Activated effector memory CD4-positive, alpha-beta T cell treated with anti-CD3 and anti-CD28 coated beads, Interleukin-2, amount 50 U/mL, for 16 hours (primary cell): ENCODE measurements around the gene XIRP2.

Experiments used
- DNase-seq: peaks from one replicate; pipeline ENCODE4 v3.0.0-alpha.2; 2020

XIRP2 gene

GRCh38 chr2:167136879-167137596 is 248.8 kb downstream of the XIRP2 start:
- no peak for DNase-seq

DNA sequence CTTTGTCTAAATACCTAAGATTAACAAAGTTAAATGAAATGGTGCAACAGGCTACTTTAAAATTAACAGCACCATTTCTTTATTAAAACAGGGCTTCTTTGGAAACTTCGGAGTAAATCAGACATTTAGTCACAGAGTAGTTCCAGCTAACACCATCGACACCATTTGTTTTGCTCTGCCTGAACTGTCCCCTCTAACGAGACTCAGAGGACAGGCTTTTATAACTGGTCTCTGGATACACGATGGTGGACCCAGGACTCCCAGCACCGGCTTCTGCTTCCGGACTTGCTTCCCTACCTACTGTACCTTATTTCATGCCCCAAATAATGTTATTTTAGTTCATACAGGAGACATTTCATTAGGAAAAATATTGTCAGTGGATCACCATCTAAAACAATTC is 252.1 kb downstream of the XIRP2 start:
- DNase-seq = no peak

- DNase-seq = no peak
Measured at GRCh38 chr2:167140767-167141166, 252.5 kb downstream of the XIRP2 start.

DNA sequence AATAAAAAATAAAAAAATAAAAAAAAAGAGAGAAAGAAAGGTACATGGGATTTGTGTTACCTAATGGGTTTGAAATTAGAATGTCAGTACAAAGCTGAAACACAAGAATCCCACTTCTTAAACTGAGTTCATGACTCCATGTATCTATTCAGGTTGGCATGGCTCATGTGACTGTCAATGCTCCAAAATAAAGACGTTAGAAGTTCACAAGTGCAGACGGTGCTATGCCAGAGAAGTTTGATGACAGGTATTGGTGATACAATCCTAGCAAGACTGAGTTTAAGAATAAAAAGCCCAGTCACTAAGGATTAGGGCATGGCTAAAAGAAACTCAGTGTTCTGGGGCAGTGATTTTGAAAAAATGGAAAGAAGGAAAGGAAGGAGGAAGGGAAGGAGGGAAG is 254.3 kb downstream of the XIRP2 start:
- DNase-seq = no peak

DNA sequence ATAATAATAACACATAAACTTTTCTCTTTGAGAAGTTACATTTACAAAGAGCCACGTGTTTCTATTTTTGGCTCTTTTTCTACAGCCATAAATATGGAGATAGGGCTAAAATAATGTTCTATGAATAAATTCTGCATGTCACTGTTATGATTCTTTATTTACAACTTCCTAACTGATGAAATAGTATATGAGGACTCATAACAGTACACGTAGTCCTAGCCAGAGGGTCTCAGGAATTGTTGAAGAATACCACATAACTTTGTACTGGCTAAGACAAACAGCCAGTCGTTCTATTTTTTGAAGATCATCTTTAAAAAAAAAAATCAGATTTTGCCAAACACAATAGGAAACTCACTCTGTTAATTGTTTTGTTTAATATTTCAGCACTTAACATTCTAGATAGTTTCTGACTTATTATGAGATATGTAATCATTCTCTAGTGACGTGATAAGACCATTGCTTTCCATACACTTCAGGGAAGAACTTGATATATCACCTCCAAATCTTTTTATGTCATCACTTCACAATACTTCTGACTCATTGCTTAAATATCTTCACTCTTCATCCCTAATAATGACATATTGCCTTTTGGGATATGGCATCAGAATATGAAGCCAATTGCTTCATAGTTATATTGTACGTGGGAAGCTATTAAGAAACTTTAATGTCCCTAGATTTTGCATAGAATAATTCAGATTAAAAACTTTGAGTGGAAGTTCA is 256.1 kb downstream of the XIRP2 start:
- DNase-seq = no peak

DNA sequence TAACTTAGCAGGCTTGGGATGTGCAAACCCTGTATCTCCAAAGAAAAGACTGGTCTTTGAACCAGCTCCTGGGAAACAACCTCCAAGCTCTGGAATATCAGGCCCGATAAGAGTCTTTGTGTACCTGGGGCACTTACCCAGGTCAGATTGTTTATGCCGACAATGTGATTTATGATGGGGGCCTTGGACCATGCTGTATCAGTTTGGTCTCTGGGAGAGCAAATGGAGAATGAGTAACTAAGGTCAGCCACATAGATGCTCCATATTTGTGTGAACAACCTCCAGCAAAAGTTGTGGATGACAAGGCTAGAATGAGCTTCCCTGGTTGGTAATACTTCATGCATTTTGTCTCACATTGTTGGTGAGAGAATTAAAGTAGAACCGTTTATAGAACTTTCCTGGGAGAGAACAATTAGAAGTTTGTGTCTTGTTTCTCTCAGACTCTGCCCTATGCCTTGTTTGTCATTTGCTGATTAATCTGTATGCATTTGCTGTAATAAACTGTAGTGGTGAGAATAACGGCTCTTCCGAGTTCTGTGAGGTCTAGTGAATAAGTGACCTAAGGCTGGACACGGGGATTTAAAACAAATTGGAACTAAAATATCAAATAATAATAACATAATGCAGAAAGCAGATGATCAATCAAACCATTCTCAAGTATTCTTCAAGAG is 259.1 kb downstream of the XIRP2 start:
- DNase-seq = no peak

DNA sequence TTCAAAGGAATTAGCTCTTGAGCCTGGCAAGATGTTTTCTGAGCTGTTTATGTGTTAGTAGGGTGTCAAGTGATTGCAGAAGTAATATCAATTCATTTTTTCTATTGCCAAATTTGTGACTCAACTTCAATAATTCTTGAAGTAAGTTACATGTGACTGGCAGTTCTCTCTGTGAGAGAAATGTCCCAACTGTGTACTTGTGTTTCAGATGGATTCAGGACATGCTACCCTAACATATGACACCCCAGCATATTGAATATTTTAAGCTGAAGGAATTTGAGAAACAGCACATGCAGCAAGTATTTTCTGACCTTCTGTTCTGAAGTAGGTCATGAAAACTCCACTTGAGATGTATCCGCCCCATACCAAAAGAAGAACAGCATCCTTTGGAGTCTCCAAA is 263.6 kb downstream of the XIRP2 start:
- DNase-seq = no peak

GRCh38 chr2:167157523-167157922 is 269.2 kb downstream of the XIRP2 start:
- DNase-seq = no peak

DNA sequence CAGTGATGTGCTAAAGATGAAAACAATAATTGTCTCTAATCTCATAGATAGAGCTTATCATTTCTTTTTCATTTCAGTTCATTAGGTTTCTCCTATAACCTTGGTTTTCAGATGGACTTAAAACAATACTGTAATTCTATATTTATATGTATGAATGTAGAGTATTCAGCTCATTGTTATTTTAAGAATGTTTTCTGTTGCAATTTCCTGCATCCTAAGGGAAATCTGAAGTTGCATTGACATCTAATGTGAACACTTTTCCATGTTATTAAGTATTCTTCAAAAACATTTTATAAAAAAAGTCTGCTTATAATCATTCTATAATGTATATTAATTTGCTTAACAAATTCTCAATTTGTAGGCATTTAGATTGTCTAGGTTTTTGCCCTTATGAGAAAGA is 288.9 kb downstream of the XIRP2 start:
- no peak for DNase-seq

DNA sequence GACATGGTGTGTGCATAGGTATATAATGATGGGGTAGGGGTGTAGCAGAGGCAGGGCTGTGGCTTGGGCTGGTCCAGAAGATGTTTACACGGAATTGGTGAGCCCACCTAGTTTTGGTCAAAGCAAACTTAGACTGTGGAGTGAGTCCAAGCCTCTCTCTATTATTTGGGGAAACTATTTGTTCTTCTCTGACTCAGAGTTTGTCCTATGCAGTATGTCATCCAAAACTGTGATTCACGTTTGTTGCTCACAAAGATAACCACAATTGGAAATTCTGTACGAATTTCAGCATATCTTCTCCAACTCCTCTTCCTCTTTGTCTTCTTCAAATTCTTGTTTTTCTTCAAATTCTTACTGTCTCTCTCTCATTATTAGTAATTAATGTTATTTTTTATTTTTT is 292.9 kb downstream of the XIRP2 start:
- no peak for DNase-seq

DNA sequence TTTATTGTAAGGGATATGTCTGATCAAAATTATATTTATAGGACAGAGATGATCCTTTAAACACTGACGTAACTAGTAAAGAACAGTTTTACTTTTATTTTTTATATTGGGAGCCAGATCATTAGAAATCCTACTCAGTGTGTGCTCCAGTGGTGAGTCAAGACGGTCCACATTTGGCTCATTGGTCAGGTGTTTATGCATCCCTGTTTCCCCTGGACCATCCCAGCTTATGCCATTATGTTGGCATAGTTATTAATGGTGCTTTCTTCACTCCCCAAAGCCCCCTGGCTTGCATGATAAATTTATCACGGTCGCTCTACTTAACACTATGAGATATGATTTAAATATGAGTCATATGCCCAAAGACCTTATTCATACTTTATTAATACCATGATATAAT is 293.4 kb downstream of the XIRP2 start:
- DNase-seq = no peak

- DNase-seq = no peak
Measured at GRCh38 chr2:167182403-167182802, 294.1 kb downstream of the XIRP2 start.

- DNase-seq = no peak
Measured at GRCh38 chr2:167183931-167184330, 295.7 kb downstream of the XIRP2 start.

DNA sequence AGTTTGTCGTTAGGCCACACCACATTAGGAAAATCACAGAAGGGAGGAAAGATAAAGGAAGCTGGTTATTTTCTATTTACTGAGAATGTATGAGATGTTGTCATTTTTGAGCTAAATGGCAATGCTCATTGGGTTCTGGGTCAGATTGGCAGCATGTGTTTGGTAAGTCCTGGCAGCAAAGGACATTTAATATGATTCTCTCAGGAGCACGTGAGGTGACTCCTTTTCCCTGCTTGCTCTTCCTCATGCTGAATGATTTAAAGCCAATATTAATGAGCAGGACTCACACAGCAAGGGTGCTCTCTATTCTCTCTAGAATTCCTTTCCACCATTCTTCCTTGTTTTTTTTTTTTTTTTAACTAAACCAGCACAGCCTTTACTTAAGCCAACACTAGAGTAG is 298.2 kb downstream of the XIRP2 start:
- DNase-seq = no peak

DNA sequence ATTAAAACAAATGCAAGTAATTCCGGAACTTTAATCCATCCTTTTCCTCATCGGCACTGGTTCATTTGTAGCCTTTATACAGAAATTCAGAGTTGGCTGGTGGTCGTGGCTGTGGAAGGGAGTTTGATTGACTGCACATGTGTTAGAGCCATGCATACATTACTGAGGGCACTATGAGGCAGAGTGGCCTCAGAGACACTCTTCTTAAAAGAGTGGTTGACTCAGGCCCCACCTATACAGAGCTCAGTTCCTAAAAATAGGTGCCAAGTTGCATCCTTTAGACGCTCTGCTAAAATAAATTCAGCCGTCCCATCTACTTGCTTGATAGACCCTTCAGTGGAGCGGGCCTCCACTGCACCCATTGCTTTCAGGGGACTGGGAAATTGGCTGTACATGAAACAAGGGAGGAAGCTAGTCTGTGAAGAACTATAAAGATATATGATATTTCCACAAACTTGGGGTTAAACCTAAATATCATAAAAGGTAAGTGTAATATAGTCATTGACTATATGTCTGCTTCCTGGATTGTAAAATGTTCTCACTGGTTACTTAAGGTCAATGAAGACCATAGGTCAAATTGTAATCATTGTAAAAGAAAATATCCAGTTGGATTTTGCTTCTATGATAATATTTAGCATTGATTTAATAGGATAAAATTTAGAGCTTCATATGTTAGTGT is 298.9 kb downstream of the XIRP2 start:
- no peak for DNase-seq

GRCh38 chr2:167187978-167188967 is 300.0 kb downstream of the XIRP2 start:
- DNase-seq = no peak

DNA sequence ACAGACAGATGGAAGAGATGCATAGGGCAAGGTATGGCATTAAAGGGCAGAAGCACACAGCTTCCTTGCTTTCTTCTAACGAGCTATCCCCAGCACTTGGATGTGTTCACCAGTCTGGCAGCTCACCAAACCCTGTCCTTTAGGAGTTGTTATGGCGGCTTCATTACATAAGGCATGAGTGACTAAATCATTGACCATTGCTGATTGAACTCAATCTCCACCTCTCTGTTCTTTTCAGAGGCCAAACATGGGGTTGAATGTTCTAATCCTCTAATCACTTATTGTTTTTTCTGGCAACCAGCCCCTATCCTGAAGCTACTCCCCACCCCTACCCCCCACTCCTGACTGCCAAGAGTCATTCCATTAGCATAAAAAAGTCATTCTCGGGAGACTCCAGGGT is 301.8 kb downstream of the XIRP2 start:
- no peak for DNase-seq

DNA sequence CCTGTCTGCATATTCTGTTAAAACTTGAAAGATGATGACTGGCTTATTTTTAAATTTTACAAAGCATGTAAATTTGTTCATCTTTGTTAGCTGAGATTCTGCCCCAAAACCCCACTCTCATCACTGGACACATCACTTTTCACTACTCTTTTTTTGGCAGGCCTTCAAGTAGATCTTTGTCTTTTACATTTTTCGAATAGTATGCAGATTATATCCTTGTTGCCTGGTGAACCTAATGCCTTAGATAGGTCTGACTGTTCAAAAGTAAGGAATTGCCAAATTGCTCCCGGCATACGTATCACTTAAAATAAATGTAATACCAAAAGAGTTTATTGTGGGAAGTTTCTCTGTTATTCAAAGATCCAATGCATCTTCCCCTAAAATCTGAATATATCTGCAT is 303.3 kb downstream of the XIRP2 start:
- DNase-seq = no peak

GRCh38 chr2:167192833-167193232 is 304.6 kb downstream of the XIRP2 start:
- DNase-seq = no peak

GRCh38 chr2:167196461-167197252 is 308.4 kb downstream of the XIRP2 start:
- DNase-seq = no peak

- DNase-seq = no peak
Measured at GRCh38 chr2:167198009-167198408, 309.7 kb downstream of the XIRP2 start.
